Testis (tissue), 2 donors: ENCODE results near the gene UTP3.

Source experiments
- POLR2A ChIP-seq: fragments of 450-650 bp; IDR thresholded peaks from one replicate; pipeline ENCODE4 v1.6.1; 2017; ENCODE audit warnings: antibody characterized with exemption, mild to moderate bottlenecking, moderate library complexity
- TF ChIP-seq, protein P1 (sequence below), 3 experiments: fragments of 450-650 bp in 2 of 3; fragments of 200-600 bp in 1 of 3; sonication (generic) in 1 of 3; IDR thresholded peaks; one replicate each; pipeline ENCODE4 v1.5.1; 2016 to 2019; ENCODE audit warnings: antibody characterized with exemption in 3 of 3, mild to moderate bottlenecking in 2 of 3, moderate library complexity in 1 of 3

DNA sequence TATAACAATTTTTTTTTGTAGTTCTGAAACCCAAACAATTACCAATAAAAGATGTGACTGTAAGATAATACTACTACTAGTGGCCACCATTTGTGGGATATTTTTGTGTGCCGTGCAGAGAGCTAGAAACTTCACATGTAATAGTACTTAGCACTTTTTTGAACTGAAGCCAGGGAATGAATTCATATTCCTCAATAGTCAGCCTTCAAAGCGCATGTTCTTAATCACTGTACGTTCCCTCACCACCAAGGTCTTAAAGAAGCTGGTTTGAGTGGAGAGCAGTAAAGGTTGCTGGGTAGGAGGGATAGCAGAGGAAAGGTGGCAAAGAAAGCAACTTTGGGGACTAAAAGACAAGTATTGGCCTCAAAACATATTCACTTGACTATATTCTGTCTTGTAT lies 23.8 kb downstream of the UTP3 start:
- TF ChIP-seq, protein P1, sequence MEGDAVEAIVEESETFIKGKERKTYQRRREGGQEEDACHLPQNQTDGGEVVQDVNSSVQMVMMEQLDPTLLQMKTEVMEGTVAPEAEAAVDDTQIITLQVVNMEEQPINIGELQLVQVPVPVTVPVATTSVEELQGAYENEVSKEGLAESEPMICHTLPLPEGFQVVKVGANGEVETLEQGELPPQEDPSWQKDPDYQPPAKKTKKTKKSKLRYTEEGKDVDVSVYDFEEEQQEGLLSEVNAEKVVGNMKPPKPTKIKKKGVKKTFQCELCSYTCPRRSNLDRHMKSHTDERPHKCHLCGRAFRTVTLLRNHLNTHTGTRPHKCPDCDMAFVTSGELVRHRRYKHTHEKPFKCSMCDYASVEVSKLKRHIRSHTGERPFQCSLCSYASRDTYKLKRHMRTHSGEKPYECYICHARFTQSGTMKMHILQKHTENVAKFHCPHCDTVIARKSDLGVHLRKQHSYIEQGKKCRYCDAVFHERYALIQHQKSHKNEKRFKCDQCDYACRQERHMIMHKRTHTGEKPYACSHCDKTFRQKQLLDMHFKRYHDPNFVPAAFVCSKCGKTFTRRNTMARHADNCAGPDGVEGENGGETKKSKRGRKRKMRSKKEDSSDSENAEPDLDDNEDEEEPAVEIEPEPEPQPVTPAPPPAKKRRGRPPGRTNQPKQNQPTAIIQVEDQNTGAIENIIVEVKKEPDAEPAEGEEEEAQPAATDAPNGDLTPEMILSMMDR (IDR thresholded peaks at IDR 0.05), result no peak
- TF ChIP-seq POLR2A, result no peak
